ENCODE data around the gene UCN3. TPM values are rescaled to one million over a fixed set of nuclear protein-coding genes. Genes with fewer than 3 reads are reported as not detected.

The UCN3 gene, protein sequence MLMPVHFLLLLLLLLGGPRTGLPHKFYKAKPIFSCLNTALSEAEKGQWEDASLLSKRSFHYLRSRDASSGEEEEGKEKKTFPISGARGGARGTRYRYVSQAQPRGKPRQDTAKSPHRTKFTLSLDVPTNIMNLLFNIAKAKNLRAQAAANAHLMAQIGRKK
- not detected for total RNA-seq

GRCh38 chr10:5364890-5365338, at the start of gene UCN3:
Gene UCN3 (plus strand): TSS chr10:5364966. CDS start chr10:5373721, 8,755 bp downstream.
- Histone ChIP-seq H3K9me3 (no peaks in the 10 kb centered on the region), H3K4me3 (no peak within 1 kb of the TSS), H3K36me3 (no peaks in the 10 kb centered on the region), H3K27ac (no peak within 1 kb of the TSS), H3K27me3 (no peaks in the 10 kb centered on the region), H3K4me1 (no peaks in the 10 kb centered on the region)
- no peak for DNase-seq (ENCODE audit: low spot score in 2 of 2)
- TF ChIP-seq CTCF (IDR thresholded peaks at IDR 0.05) = no peak
- intact Hi-C loops (cut with DNase I) = no loop called here

DNA sequence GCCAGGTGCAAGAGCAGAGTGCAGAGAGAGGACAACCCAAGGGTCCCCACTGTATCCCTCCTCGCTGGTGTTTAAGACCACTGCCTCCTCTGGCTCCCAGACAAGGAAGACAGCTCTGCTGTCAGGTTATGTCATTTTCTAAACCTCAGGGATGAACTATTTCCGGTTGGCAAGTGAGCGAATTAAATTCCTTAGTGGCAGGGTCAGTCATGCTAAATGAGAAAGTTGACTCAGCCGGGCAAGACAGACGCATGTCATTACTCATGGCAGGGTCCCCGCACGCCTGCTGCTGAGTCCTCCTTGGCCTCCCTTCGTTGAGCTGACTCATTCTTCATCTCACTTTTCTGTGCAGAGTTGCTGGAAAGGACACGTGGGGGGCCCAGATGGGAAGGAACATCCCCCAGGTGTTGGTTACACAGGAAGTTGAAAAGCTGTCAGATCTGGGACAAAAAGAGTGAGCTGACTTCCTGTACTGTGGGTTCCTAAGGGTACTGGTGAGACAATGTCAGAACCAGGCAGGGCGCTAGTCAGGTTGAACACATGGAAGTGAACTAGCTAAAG, 47.1 kb upstream of the UCN3 start:
- no peak for DNase-seq (ENCODE audit: low spot score in 2 of 2)
- intact Hi-C loops (cut with DNase I) = no loop called here
- no peaks in the 10 kb centered on the region for H3K4me1 ChIP-seq
- H3K9me3 ChIP-seq = no peaks in the 10 kb centered on the region
- TF ChIP-seq CTCF (IDR thresholded peaks at IDR 0.05) = no peak
- no peak overlapping the region for H3K4me3 ChIP-seq
- H3K36me3 ChIP-seq = no peaks in the 10 kb centered on the region
- no peaks in the 10 kb centered on the region for H3K27me3 ChIP-seq
- H3K27ac ChIP-seq = no peak overlapping the region

DNA sequence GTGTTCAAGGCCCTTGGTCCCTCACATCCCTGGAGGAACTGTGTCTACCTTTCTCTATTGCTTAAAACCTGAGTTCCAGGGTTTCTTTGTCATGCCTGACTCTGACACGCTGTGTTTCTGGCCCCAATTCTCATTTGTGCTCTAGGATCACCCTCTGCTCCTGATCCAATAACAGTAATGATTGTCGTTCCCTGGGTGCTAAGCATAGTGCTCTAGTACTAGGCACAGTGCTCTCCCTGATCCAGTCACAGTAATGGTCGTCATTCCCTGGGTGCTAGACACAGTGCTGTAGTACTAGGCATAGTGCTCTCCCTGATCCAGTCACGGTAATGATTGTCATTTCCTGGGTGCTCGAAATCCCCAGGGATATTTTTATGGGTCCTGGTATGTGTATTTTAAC, 46.6 kb upstream of the UCN3 start:
- no peak for TF ChIP-seq CTCF (IDR thresholded peaks at IDR 0.05)
- Histone ChIP-seq H3K4me3 (no peak overlapping the region), H3K4me1 (no peaks in the 10 kb centered on the region), H3K27ac (no peak overlapping the region), H3K36me3 (no peaks in the 10 kb centered on the region), H3K9me3 (no peaks in the 10 kb centered on the region), H3K27me3 (no peaks in the 10 kb centered on the region)
- intact Hi-C loops (cut with DNase I) = no loop called here
- no peak for DNase-seq (ENCODE audit: low spot score in 2 of 2)

GRCh38 chr10:5319863-5320262, 44.9 kb upstream of the UCN3 start:
- Histone ChIP-seq H3K4me1 (no peaks in the 10 kb centered on the region), H3K27ac (no peak overlapping the region), H3K4me3 (no peak overlapping the region), H3K27me3 (no peaks in the 10 kb centered on the region), H3K36me3 (no peaks in the 10 kb centered on the region), H3K9me3 (no peaks in the 10 kb centered on the region)
- TF ChIP-seq CTCF (IDR thresholded peaks at IDR 0.05) = no peak
- intact Hi-C loops (cut with DNase I) = no loop called here
- DNase-seq (ENCODE audit: low spot score in 2 of 2) = no peak

- intact Hi-C loops (cut with DNase I) = no loop called here
- H3K9me3 ChIP-seq = no peaks in the 10 kb centered on the region
- DNase-seq (ENCODE audit: low spot score in 2 of 2) = no peak
- no peak overlapping the region for H3K27ac ChIP-seq
- H3K36me3 ChIP-seq = no peaks in the 10 kb centered on the region
- no peak for TF ChIP-seq CTCF (IDR thresholded peaks at IDR 0.05)
- no peak overlapping the region for H3K4me3 ChIP-seq
- no peaks in the 10 kb centered on the region for H3K4me1 ChIP-seq
- H3K27me3 ChIP-seq = no peaks in the 10 kb centered on the region
Observed at GRCh38 chr10:5321273-5321672, 43.5 kb upstream of the UCN3 start.

Data from ascending aorta (tissue), 2 donors.